PC-3 (cell line): ENCODE measurements around the gene CDH4. TPM values are rescaled to one million over a fixed set of nuclear protein-coding genes. Genes with fewer than 3 reads are reported as not detected.

Experiments
- ATAC-seq: fragments of 200-7000 bp; cut with Tn5 transposase; 2 replicates; pipeline ENCODE4 v1.9.1; 2020; ENCODE audit warnings: mild to moderate bottlenecking, moderate library complexity
- BruUV-seq: library from RNA; stranded (reverse); fragments of 400-500 nt; replicated peaks from 2 replicates; lab custom pipeline; 2021; lab: Mats Ljungman, UMichigan
- CTCF ChIA-PET: fragments of 300-600 bp; sonication (Branson Sonifier 250); formaldehyde crosslinking; loops from one replicate; lab custom pipeline; 2022; ENCODE audit warnings: antibody characterized with exemption; lab: Charles Lee
- POLR2A ChIA-PET: fragments of 300-600 bp; sonication (Branson Sonifier 250); formaldehyde crosslinking; loops from one replicate; lab custom pipeline; 2022; ENCODE audit warnings: antibody characterized with exemption; ENCODE audit not compliant: unreplicated experiment; lab: Charles Lee
- DNase-seq: peaks from one replicate; pipeline ENCODE4 v3.0.0-alpha.2; 2015
- H2AFZ ChIP-seq: fragments of 300-600 bp; sonication (generic); 2 replicates; pipeline ENCODE4 v1.6.0; 2016; ENCODE audit warnings: antibody characterized with exemption, low read length
- H3F3A ChIP-seq: fragments of 300-600 bp; sonication (generic); one replicate; pipeline ENCODE4 v1.6.0; 2017; ENCODE audit warnings: antibody characterized with exemption, low read length, control low read depth, mild to moderate bottlenecking; ENCODE audit not compliant: unreplicated experiment
- H3K27ac ChIP-seq: fragments of 300-600 bp; sonication (generic); 2 replicates; pipeline ENCODE4 v1.5.1; 2016; ENCODE audit warnings: mild to moderate bottlenecking, low read length
- H3K27me3 ChIP-seq: fragments of 300-600 bp; sonication (generic); 2 replicates; pipeline ENCODE4 v1.6.1; 2016; ENCODE audit warnings: low read length, mixed read lengths
- H3K36me3 ChIP-seq: fragments of 300-600 bp; sonication (generic); 2 replicates; pipeline ENCODE4 v1.6.1; 2016; ENCODE audit warnings: low read depth, mixed run types, low read length, mixed read lengths
- H3K4me1 ChIP-seq: fragments of 300-600 bp; sonication (generic); 2 replicates; pipeline ENCODE4 v1.5.1; 2016; ENCODE audit warnings: low read length; ENCODE audit not compliant: insufficient read depth
- H3K4me2 ChIP-seq: fragments of 300-600 bp; sonication (generic); 2 replicates; pipeline ENCODE4 v1.6.0; 2016; ENCODE audit warnings: low read length
- H3K4me3 ChIP-seq: fragments of 300-600 bp; sonication (generic); 2 replicates; pipeline ENCODE4 v1.5.1; 2016; ENCODE audit warnings: mild to moderate bottlenecking, low read length, mixed read lengths
- H3K79me2 ChIP-seq: fragments of 300-600 bp; sonication (generic); 2 replicates; pipeline ENCODE4 v1.6.1; 2017; ENCODE audit warnings: low read length, mixed read lengths
- H3K9ac ChIP-seq: fragments of 300-600 bp; sonication (generic); 2 replicates; pipeline ENCODE4 v1.6.0; 2016; ENCODE audit warnings: mild to moderate bottlenecking, low read length
- H3K9me2 ChIP-seq: fragments of 300-600 bp; sonication (generic); replicated peaks from 2 replicates; pipeline ENCODE4 v1.6.1; 2016; ENCODE audit warnings: mixed run types, low read length, mixed read lengths
- H3K9me3 ChIP-seq: fragments of 300-600 bp; sonication (generic); 2 replicates; pipeline ENCODE4 v1.6.1; 2016; ENCODE audit warnings: low read length, mixed read lengths
- H4K20me1 ChIP-seq: fragments of 300-600 bp; sonication (generic); 2 replicates; pipeline ENCODE4 v1.6.1; 2016; ENCODE audit warnings: low read length, mixed read lengths
- EZH2 ChIP-seq: fragments of 300-600 bp; sonication (generic); IDR thresholded peaks from one replicate; pipeline ENCODE4 v1.6.1; 2017; ENCODE audit warnings: antibody characterized with exemption, mild to moderate bottlenecking, low read length; ENCODE audit not compliant: unreplicated experiment
- EZH2phosphoT487 ChIP-seq: fragments of 300-600 bp; sonication (generic); IDR thresholded peaks from 2 replicates; pipeline ENCODE4 v1.6.1; 2018; ENCODE audit warnings: mild to moderate bottlenecking, antibody characterized with exemption, low read length, borderline replicate concordance
- intact Hi-C: fragments of 100-400 bp; cut with micrococcal nuclease; formaldehyde crosslinking; loops from 2 replicates; pipeline ENCODE4 v1.9.0; 2023
- total RNA-seq: library from RNA; depleted of rRNA; stranded (reverse); fragments of >200 nt; gene quantifications from 2 replicates; pipeline ENCODE4 v1.2.3, GENCODE V29; 2014
- TF ChIP-seq, protein P1 (sequence below): fragments of 300-600 bp; sonication (generic); conservative IDR thresholded peaks from 2 replicates; pipeline ENCODE4 v1.5.1; 2017; ENCODE audit warnings: antibody characterized with exemption, low read depth, mild to moderate bottlenecking, low read length

The CDH4 gene
- total RNA-seq, 1 experiment from 2014 or later: not detected

GRCh38 chr20:61780066-61780465, 528.0 kb downstream of the CDH4 start:
- ChIA-PET POLR2A (no interaction called here), CTCF (no interaction called here)
- H3K4me3 ChIP-seq: no peak overlapping the region
- H3K4me2 ChIP-seq: no peak overlapping the region
- H3K27me3 ChIP-seq: peaks cover 74% of the 10 kb centered on the region
- no peaks in the 10 kb centered on the region for H3F3A ChIP-seq
- no peak overlapping the region for H3K27ac ChIP-seq
- TF ChIP-seq, protein P1, sequence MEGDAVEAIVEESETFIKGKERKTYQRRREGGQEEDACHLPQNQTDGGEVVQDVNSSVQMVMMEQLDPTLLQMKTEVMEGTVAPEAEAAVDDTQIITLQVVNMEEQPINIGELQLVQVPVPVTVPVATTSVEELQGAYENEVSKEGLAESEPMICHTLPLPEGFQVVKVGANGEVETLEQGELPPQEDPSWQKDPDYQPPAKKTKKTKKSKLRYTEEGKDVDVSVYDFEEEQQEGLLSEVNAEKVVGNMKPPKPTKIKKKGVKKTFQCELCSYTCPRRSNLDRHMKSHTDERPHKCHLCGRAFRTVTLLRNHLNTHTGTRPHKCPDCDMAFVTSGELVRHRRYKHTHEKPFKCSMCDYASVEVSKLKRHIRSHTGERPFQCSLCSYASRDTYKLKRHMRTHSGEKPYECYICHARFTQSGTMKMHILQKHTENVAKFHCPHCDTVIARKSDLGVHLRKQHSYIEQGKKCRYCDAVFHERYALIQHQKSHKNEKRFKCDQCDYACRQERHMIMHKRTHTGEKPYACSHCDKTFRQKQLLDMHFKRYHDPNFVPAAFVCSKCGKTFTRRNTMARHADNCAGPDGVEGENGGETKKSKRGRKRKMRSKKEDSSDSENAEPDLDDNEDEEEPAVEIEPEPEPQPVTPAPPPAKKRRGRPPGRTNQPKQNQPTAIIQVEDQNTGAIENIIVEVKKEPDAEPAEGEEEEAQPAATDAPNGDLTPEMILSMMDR: no peak
- TF ChIP-seq EZH2phosphoT487 (no peak), EZH2 (no peak)
- no peaks in the 10 kb centered on the region for H3K36me3 ChIP-seq
- no peaks in the 10 kb centered on the region for H3K9me2 ChIP-seq
- intact Hi-C loops: no loop called here
- H3K4me1 ChIP-seq: no peaks in the 10 kb centered on the region
- ATAC-seq (no peak), DNase-seq (no peak)
- no peaks in the 10 kb centered on the region for H3K9me3 ChIP-seq
- H4K20me1 ChIP-seq: no peaks in the 10 kb centered on the region
- no peaks in the 10 kb centered on the region for H3K79me2 ChIP-seq
- no peak overlapping the region for H2AFZ ChIP-seq
- BruUV-seq: no TSS peak
- H3K9ac ChIP-seq: no peak overlapping the region

GRCh38 chr20:61784801-61785566, 532.9 kb downstream of the CDH4 start:
- Histone ChIP-seq H4K20me1 (no peaks in the 10 kb centered on the region), H3K4me2 (no peak overlapping the region), H3K27me3 (peaks cover 75% of the 10 kb centered on the region), H3K27ac (no peak overlapping the region), H3K9me3 (no peaks in the 10 kb centered on the region), H3K4me1 (no peaks in the 10 kb centered on the region), H3K9me2 (no peaks in the 10 kb centered on the region), H3F3A (no peaks in the 10 kb centered on the region), H3K79me2 (no peaks in the 10 kb centered on the region), H3K36me3 (no peaks in the 10 kb centered on the region), H2AFZ (no peak overlapping the region), H3K4me3 (no peak overlapping the region), H3K9ac (no peak overlapping the region)
- ChIA-PET POLR2A (no interaction called here), CTCF (no interaction called here)
- ATAC-seq: no peak
- intact Hi-C loops: no loop called here
- no TSS peak for BruUV-seq
- no peak for TF ChIP-seq EZH2
- no peak for TF ChIP-seq EZH2phosphoT487
- TF ChIP-seq, protein P1: no peak
- DNase-seq: no peak

DNA sequence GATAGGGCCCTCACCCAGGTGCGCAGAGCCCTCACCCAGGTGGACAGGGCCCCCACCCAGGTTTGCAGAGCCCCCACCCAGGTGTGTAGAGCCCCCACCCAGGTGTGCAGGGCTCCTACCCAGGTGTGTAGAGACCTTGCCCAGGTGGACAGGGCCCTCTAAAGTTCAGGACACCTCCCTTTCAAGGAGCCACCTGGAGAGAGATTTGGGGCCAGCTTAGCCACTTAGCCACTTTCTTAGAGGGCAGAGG, 533.4 kb downstream of the CDH4 start:
- no TSS peak for BruUV-seq

More for the DNA sequence above, 533.4 kb downstream of the CDH4 start:
- ChIA-PET CTCF (no interaction called here), POLR2A (no interaction called here)
- Histone ChIP-seq H3K4me3 (no peak overlapping the region), H3K4me1 (no peaks in the 10 kb centered on the region), H3K27ac (no peak overlapping the region), H4K20me1 (no peaks in the 10 kb centered on the region), H3K27me3 (peaks cover 70% of the 10 kb centered on the region), H3K4me2 (no peak overlapping the region), H3K79me2 (no peaks in the 10 kb centered on the region), H3K9ac (no peak overlapping the region), H3K9me2 (no peaks in the 10 kb centered on the region), H3F3A (no peaks in the 10 kb centered on the region), H3K36me3 (no peaks in the 10 kb centered on the region), H3K9me3 (no peaks in the 10 kb centered on the region), H2AFZ (no peak overlapping the region)
- intact Hi-C loops: no loop called here
- no peak for ATAC-seq
- TF ChIP-seq EZH2 (no peak), EZH2phosphoT487 (no peak)
- TF ChIP-seq, protein P1: no peak
- no peak for DNase-seq
